Activated CD8-positive, alpha-beta memory T cell treated with anti-CD3 and anti-CD28 coated beads for 48 hours (primary cell): Measurements from ENCODE around the gene PTPRK.

Experiments
- DNase-seq, 3 experiments: peaks; one replicate each; pipeline ENCODE4 v3.0.0-alpha.2; 2020; ENCODE audit warnings: low read depth in 2 of 3, low spot score in 2 of 3

Gene PTPRK

DNA sequence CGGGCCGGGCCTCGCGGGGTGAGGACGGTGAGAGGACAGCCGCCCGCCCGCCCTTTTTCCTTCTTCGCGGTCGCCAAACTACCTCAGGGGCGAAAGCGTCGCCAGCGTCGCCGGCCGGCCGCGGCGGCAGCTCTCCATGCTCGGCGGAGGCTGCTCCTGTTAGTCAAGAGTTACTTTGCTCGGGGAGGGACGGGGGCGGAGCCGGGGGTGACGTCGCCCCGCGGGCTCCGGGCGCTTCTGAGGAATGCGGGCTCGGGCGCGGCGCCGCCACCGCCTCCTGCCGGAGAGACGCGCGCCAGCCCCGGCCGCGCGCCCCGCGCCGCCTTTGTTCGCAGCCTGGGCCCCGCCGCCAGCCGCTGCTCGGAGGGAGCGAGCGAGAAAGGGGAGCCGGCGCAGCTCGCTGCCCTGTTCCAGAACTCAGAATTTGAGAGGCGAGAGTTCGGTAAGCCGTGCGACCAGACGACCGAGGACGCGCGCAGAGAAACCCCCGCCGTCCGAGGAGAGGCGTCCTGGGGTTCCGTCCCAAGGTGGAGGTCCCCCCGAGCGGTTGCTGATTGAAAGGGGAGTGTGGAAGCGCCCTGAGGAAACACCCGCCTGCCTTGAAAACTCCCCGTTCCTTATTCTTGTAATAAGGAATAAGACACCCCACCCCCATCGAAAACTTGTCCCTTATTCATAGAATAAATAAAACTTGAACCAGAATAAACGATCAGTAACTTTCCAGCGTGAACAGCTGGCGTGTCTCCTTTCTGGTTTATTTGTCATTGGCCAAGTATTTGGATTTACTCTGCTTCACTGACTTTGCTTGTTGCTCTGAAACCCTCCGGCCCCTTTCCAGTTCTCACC, at the start of gene PTPRK:
TSS of gene PTPRK (minus strand) at position 164 of the 846 bp plus-strand sequence. CDS start 241 bp downstream, outside the sequence.
- DNase-seq, result peak; percentile 63 to 80 (median 70)

DNA sequence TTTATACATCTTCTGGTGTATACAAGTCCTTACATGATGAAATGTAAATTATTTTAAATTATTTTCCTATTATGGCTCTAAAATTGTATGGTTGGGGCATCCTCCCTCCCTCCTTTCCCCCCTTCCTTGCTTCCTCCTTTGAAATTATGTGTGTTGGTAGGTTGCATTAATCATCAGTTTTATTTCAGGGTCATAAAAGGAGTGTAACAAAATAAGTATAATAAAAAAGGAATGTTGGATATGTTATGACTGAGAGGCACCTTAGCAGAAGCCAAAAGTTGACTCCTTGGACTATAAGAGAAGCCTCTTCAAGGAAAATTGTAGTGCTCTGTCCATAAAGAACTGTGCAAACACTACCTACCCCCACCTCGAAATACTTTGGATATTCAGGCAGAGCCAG, 46.6 kb upstream of the PTPRK start:
- DNase-seq, result no peak

DNA sequence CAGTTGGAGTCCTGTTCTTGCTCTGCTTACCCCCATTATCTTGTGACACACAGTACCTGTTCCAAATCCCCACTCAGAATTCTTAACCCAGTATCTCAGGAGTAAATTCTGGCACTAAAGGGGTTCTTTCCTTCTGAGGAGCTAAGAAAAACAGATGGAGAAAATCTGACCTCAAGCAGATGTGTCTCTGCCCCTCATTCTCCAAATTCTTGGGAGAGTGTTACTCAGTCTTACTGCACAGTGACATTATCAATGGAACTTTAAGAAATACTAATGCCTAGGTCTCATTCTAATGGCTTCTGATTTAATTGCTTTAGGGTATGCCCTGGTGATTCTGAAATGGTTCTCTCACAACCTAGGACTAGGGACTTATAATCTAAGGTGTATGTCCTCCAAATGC, 40.6 kb upstream of the PTPRK start:
- no peak for DNase-seq

DNA sequence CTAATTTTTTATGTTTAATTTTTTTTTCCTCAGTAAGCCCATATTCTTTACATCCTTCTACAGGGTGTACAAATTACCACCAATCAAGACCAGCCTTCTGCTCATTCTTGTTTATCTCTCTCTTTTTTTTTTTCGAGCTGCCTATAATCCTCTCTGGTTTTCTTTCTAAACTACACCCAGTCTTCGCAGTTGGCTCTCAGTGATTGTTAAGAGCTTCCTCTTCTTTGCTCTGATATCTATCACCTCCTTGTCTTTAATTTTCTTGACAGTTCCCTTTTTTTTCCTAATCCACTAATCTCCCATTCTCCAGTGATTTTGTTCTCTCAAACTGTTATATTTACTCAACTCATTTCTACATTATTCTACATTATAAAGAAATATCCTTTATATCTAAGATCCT, 38.5 kb upstream of the PTPRK start:
- no peak for DNase-seq

DNA sequence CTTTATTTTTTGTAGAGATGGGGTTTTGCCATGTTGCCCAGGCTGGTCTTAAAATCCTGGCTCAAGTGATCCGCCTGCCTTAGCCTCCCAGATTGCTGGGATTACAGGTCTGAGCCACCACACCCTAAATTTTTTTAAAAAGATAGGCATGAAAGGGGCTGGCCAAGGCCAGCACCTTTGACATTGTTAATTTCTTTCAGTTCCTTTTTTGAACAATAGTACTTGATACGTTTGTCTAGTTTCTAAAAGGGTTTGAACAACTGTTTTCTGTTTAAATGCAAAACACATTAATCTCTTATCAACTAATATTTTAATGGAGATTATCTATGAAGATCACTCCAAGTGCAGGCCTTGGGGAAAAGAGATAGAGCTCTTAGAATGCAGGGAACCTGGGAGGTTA, 37.6 kb upstream of the PTPRK start:
- DNase-seq, result no peak

- DNase-seq, result no peak
These were observed 36.7 kb upstream of the PTPRK start for GRCh38 chr6:128557081-128557480.

- no peak for DNase-seq
These were observed 33.9 kb upstream of the PTPRK start for GRCh38 chr6:128554302-128554701.

- no peak for DNase-seq
These were observed 20.9 kb upstream of the PTPRK start for GRCh38 chr6:128541261-128541660.

DNA sequence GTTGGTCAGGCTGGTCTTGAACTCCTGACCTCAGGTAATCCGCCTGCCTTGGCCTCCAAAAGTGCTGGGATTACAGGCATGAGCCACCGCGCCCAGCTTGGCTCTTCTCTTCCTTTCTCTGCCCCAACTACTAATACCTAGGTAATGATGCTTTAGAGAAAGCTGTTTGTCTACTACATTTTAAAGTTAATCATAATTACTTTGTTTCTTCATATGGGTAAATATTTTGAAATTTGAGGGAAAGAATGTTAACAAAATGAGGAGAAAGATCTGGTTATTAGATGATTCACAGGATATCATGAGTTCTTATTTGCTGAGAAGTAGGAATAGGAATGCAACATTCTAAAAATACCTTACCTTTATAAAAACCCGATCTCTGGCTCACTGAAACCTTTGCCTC, 18.4 kb upstream of the PTPRK start:
- DNase-seq, result no peak

DNA sequence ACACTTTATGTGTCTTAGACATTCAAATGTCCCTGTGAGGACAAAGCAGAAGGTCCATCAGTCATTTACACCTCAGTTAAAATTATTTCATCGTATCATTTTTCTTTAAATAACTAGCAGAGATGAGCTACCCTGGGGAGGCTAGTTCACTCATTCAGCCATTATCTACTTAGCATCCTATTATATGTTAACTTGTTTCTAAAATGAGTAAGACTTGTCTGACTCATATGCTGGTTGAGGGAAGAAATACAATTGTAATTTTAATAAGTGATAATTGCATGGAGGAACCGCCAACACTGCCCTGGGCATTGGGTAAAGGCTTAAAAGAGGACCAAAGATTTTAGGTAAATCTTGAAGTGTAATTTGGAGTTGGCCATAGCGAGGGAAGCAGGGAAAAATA, 12.4 kb upstream of the PTPRK start:
- no peak for DNase-seq

DNA sequence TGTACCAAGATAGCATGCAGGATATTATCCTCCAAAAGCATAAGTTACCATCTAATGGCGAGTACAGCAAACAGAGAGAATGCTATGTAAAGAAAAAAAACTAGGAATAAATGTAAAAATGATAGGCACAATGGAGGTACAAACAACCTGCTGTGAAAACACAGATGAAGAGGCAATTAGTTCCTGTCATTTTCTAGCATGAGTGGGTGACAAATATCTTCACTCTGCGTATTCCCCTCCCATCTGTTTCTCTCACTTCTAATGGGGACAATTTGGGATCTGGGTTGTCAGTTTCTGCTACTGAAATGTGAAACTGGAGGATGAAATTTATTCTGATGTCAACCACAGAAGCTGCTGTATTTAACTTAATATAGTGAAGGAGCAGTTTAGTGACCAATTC, 11.7 kb upstream of the PTPRK start:
- DNase-seq, result no peak

DNA sequence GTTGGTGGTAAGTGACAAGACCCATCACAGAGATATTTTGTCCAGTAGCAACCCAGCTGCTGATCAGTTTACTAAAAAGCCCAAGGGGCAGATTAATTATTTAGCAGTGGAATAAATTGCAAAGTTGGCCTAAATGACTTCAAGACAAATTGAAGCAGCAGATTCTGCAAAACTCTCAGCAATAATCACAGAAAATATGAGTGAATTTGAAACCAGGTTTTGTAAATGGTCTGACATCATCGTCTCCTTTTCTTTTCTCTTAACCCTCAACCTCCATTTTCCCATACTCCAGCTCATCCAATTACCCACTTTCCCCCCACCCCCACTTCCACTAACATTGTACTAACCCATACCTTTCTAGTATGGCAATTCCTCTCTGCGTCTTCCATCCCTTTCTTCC, 11.3 kb upstream of the PTPRK start:
- no peak for DNase-seq

- DNase-seq, result no peak
These were observed 7.8 kb upstream of the PTPRK start for GRCh38 chr6:128528241-128528640.

DNA sequence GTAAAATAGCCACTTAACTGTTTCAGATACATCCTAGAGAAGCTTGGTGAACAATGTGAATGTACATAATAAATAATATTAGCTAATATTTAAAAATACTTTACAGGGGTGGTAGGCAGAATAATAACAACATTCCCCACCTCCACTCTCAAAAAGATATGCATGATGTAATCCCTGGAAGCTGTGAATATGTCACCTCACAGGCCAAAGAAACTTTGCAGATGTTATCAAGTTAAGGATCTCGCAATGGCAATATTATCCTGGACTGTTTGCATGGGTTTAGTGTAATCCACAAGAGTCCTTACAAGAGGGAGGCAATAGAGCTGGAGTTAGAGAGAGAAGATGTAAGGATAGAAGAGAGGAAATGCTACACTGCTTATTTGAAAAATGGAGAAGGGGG, 7.0 kb upstream of the PTPRK start:
- DNase-seq, result no peak

DNA sequence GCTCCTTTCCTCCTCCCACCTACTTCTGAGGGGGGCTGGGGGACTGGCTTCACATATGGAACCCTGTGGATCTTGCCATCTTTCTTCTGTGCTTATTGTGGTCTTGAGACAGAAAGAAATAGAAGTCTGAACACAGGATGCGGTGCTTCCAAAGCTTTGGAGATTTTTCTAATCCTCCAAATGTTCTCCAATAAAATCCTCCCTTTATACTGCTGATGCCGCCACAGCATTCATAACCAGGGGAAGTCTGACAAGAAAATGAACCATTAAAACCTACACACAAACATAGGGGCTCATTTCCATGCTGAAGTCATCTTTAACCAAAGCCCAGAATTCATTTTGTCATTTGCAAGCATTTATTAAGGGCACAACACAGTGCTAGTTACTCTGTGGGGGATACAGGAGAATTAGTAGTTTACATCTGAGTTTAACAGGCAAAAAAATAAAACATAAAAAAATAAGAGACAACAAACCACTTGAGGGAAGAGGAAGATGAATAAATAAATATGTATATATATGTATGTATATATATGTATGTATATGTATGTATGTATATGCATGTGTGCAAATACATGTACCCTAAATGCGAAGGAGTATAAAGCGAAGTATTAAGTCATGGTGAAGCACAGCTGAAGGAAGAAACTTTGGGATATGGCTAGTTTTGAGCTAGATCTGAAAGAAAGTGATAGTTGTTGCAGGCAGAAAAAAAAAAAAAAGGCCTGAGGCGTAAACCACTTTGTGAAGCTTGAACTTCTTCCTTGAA, 5.9 kb upstream of the PTPRK start:
- DNase-seq, result no peak

DNA sequence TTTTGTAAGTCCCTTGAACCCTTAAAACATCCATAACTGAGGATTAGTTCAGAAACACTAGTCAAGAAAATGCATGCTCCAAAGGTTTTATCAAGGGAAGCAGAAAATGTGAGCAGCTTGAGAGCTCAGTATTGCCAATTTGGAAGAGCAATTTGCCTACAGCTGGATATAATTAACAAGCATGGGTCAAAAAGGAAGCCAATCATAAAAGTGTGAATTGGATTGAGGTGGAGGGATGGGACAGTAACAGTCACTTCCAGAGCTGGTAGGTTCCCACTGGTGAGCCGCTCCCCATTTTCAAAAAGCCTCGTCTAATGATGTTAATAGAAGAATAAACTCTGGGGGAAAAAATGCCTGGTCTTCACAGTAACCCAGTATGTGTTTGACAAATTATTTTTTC, 5.0 kb upstream of the PTPRK start:
- no peak for DNase-seq

DNA sequence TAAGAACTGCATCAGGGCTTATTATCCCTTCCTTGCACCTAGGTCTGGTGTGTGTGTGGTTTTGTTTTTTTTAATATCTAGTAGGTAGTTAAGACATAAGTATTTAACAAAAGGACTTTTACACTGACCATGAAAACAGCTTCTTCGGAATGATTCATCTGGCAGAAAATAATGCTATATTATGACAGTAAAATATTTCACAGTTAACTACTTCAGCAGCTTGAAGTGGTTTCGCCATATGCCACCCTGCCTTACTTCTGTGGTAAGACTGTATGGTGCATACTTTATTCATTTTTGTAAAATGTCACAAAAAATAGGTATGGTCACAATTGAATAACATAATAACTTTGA, 858 bp upstream of the PTPRK start:
- no peak for DNase-seq

DNA sequence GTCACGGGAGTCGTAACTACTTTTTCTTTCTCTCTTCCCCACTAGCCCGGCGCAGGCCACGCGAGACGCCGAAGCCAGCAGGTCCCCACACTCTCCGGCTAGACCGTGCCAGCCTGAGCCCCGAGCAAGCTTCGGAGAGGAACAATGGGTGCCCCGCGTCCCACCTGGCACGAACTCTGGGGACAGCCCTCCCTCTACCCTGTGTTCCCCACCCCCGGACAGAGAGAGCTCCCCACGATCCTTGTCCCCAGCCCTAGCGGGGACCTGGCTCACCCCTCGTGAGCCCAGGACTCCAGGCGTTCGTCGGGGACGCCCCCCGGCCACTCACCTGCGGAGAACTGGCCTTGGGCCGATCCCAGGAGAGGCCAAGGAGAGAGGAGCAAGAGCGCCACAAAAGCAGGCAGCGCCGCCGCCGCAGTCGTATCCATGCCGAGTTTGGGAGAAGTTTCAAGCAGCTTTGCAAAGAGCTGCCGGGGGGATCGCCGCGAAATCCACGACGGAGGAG, 416 bp downstream of the PTPRK start:
- DNase-seq, result peak in 2 of 3 experiments; percentile 2 to 32

DNA sequence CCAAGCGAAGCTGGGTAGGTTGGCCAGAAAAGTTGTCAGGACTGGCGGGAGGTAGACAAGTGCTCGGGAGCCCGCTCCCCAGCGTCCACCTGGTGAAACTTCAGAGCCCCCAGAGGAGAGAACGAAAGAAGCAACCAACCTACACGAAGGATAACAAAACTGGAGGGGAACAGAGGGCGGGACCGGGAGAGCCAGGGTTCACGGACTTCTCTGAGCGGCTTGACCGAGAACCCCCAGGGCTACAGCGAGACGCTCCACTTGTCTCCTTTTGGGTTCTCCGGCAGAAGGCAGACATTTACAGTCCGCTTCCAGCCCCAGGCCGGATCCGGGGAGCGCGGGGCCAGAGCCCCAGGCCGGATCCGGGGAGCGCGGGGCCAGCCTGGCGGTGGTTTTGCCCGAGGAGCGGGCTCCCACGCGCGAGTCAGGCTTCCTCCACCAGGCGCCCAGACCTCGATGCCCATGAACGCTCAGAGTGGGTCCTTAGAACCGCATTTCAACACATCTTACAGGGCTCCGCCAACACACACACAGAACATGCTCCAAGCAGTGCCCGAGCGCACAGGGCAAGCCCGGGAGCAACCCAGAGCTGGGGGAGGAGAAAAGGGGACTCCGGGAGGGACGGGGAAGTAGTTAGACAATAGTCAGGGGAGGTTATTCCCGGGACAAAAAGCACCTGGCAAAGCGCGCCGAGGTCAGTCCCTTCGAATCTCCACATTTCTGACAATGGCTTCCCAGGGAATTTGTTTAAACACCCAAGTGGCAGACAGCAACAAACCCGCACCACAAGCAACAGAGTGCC, 1.1 kb downstream of the PTPRK start:
- peak; percentile 5 to 16 (median 14) for DNase-seq

DNA sequence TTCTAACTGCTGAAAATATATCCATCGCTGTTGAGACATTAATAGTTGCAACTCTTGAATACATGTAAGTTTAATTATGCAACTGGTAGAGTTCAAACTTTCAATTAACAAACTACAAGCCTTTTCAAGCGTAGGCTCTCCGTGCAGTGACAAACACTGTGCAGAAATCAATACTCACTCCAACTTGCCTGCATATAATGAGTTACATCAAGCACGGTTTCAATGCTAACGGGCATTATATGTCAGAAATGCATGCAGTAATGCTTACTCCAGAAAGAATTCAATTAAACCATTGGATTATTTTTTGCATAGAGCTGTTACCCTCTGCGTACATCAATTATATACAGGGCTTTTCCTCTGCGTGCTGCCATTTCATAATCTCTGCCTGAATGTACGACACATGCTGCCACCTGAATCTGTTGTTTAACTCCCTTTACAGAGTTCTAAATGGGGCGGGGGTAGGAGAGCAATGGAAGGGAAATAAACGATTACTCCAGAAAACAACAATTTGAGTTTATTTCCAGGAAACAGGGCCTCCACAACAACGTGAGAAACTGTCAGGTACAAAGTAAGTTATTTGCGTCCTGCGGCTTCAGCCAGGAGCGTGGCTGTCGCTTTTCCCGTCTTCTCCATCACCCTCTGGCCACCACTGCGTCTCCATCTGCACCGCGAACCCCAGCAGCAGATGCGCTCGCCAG, 1.8 kb downstream of the PTPRK start:
- peak in 1 of 3 experiments; percentile 9 for DNase-seq

GRCh38 chr6:128517124-128517523, 3.3 kb downstream of the PTPRK start:
- DNase-seq, result no peak
